Measurements from ENCODE around the gene WDR82.

The WDR82 gene

DNA sequence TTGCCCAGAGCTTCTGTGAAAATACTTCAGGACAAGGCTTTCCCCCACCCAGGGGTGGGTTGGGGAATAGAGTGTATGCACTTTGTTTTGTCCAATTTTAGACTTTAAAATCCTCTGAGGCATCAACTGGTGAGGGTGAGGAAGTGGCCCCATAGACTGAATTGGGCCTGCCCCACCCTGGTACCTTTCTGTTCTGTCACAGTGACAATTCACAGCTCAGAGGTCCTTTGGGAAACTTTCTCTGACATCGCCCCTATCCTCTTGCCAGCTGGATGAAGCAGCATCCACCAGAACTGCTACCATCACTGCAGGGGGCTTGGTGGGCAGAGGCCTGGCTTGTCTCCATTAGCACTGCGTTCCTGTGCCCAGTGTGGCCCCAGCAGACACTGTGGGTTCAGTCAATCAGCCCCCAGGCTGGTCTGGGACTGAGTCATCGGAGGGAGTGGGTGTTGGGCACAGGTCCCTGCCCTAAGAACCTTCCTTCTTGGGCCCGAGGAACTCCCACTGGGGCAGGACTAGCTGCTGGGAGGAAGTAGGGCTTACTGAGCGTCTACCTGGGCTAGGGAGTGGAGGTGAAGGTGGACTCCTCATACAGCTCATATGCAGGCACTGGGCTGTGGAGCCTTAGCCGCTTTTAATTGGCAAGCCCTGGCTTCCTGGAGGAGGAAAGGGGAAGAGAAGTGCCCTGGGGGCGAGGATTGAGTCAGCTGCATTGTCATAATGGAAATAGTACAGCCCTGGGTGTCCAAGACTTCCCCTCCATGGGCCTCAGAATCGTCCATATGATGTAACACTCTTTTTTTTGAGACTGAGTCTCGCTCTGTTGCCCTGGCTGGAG, 34.4 kb downstream of the WDR82 start:
- TF ChIP-seq MYC (IDR thresholded peaks at IDR 0.05; ENCODE audit: low read depth, low read length) (no peak), POLR2A (IDR thresholded peaks at IDR 0.05; ENCODE audit: extremely low read depth, insufficient read length) (no peak)
- TF ChIP-seq, protein P1, sequence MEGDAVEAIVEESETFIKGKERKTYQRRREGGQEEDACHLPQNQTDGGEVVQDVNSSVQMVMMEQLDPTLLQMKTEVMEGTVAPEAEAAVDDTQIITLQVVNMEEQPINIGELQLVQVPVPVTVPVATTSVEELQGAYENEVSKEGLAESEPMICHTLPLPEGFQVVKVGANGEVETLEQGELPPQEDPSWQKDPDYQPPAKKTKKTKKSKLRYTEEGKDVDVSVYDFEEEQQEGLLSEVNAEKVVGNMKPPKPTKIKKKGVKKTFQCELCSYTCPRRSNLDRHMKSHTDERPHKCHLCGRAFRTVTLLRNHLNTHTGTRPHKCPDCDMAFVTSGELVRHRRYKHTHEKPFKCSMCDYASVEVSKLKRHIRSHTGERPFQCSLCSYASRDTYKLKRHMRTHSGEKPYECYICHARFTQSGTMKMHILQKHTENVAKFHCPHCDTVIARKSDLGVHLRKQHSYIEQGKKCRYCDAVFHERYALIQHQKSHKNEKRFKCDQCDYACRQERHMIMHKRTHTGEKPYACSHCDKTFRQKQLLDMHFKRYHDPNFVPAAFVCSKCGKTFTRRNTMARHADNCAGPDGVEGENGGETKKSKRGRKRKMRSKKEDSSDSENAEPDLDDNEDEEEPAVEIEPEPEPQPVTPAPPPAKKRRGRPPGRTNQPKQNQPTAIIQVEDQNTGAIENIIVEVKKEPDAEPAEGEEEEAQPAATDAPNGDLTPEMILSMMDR (IDR thresholded peaks at IDR 0.05; ENCODE audit: low read depth, low read length), result no peak
- TF ChIP-seq, protein P2, sequence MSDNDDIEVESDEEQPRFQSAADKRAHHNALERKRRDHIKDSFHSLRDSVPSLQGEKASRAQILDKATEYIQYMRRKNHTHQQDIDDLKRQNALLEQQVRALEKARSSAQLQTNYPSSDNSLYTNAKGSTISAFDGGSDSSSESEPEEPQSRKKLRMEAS (IDR thresholded peaks at IDR 0.05; ENCODE audit: low read depth, low read length), result no peak
- DNase-seq (ENCODE audit: low read depth), result peak; percentile 91
- no peak overlapping the region for H3K4me3 ChIP-seq (ENCODE audit: low read depth, low read length)

DNA sequence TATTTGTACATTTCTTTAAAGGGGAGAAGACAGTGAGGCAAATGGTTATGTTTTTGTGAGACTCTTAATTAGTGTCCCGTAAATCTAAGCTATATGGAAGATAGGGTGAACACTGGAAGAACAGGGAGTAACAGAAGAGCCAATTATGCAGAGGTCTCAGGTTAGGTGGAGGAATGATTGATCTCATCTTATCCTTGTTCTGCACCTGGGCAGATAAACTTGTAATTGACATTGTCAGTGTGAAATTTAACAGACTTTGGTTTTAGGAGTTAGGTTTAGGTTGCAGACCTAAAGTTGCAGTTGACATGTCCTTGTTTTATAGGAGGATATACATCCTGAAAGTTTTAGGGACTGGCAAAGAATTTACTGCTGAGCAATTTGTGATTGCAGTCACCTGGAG, 36.4 kb downstream of the WDR82 start:
- DNase-seq (ENCODE audit: low read depth), result no peak
- H3K4me3 ChIP-seq (ENCODE audit: low read depth, low read length), result no peak overlapping the region
- TF ChIP-seq POLR2A (IDR thresholded peaks at IDR 0.05; ENCODE audit: extremely low read depth, insufficient read length), result no peak
- TF ChIP-seq, protein P2 (IDR thresholded peaks at IDR 0.05; ENCODE audit: low read depth, low read length), result no peak
- TF ChIP-seq, protein P1 (IDR thresholded peaks at IDR 0.05; ENCODE audit: low read depth, low read length), result no peak
- TF ChIP-seq MYC (IDR thresholded peaks at IDR 0.05; ENCODE audit: low read depth, low read length), result no peak

DNA sequence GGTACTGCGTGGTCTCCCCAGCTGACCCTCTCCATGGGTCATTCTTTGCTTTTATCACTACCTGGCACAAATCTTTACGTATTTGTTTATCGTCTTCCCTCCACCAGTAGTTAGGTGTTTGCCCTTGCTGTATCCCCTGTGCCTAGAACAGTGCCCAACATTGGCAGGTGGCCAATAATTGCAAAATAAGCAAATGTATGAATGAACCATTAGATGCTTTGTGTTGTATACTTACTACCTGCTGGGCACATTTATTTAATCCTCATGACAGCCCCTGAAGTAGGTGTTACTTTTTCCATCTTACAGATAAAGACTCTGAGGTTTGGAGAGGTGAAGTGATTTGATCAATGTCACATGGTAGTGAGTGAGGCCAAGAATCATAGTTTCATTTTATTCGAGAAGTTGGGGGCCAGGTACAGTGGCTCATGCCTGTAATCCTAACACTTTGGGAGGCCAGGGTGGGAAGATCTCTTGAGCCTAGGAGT, 37.5 kb downstream of the WDR82 start:
- no peak overlapping the region for H3K4me3 ChIP-seq (ENCODE audit: low read depth, low read length)
- no peak for TF ChIP-seq MYC (IDR thresholded peaks at IDR 0.05; ENCODE audit: low read depth, low read length)
- TF ChIP-seq, protein P1 (IDR thresholded peaks at IDR 0.05; ENCODE audit: low read depth, low read length), result no peak
- TF ChIP-seq, protein P2 (IDR thresholded peaks at IDR 0.05; ENCODE audit: low read depth, low read length), result no peak
- no peak for TF ChIP-seq POLR2A (IDR thresholded peaks at IDR 0.05; ENCODE audit: extremely low read depth, insufficient read length)
- no peak for DNase-seq (ENCODE audit: low read depth)

DNA sequence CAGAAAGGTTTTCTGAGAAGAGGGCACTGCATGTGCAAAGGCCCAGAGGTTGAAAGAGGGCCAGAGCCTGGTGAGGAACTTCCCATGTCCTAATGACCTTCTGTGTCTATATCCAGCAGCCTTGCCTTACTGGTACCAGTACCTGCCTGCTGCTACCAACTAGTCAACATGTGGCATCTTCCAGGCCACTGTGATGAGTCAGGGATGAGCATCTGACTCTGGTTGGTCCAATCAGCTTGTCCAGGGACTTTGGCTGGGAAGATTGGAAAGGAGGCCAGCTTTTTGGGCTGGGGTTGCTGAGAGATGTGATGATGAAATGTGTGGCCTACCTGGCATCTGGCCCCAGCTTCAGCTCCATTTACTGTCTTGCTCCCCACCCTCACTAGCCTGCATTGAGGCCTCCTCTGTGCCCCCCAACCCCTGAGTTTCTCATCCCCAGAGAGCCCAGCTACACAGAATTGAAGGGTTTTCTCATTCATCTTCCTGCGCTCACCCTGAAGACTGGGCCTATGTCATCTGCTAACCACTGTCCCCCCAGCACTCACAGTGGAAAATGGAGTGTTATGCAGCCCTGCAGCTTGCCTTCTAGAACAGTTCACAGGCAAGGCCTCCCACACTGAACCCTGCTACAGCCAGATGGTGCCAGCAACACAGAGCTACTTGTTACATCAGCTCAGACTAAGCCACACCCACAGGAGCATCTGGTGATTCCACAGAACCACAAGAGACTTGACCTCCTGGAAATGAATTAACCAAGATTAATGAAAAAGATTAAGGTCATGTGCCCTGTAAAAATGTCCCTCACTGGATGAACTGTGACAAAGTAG, 38.2 kb downstream of the WDR82 start:
- TF ChIP-seq, protein P1 (IDR thresholded peaks at IDR 0.05; ENCODE audit: low read depth, low read length), result no peak
- TF ChIP-seq, protein P2 (IDR thresholded peaks at IDR 0.05; ENCODE audit: low read depth, low read length), result no peak
- TF ChIP-seq POLR2A (IDR thresholded peaks at IDR 0.05; ENCODE audit: extremely low read depth, insufficient read length) (no peak), MYC (IDR thresholded peaks at IDR 0.05; ENCODE audit: low read depth, low read length) (no peak)
- peak overlapping the region; percentile 99 for H3K4me3 ChIP-seq (ENCODE audit: low read depth, low read length)
- DNase-seq (ENCODE audit: low read depth), result peak; percentile 77

DNA sequence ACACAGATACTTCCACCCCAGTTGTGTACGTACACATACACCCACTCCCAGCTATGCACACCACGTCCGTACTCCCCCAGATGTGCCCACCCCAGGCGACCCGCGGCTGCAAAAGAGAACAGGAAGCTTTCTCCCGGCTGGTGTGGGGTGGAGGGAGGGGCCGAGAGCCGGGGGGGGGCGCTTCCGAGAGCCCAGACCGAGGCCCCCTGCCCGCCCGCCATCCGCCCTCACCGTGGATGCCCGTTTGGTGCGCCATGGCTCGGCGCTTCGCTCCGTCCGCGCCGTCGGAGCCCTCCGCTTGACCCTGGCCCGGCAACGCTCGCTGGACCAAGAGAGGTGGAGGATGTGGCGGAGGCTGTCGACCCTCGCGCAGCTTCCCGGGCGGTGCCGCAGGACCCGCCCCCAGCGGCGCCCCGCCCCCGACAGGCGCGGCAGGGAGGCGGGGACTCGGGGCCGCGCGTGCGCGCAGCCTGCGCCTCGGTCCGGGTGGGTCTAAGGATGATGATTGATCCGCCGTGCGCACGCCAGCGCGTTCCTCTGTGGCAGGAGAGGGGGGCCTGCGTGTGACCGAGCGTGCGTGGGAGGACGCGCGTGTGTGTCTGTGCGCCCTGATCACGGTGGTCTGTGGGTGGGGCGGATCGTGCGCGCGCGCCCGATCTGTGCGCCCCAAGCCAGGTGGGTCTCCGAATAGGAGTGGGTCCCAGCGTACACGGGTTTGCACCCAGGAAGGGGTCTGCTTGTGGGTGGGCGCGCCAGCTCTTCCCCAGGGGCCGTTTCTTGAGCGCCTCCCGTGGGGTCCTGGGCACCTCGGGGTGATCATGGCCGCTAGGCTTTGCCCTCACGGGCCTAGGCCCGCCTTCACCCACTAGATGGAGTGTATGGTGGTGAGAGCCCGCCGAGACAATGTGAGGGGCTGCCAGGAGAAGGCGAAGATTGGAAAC, 39.4 kb downstream of the WDR82 start, which contains the start of gene TWF2:
Gene TWF2 (minus strand): TSS at position 398 of the 941 bp plus-strand sequence. CDS start 142 bp downstream, at position 256.
- DNase-seq (ENCODE audit: low read depth), result peak; percentile 86
- TF ChIP-seq, protein P1 (IDR thresholded peaks at IDR 0.05; ENCODE audit: low read depth, low read length), result peak; percentile 31
- TF ChIP-seq MYC (IDR thresholded peaks at IDR 0.05; ENCODE audit: low read depth, low read length), result peak; percentile 31; the same call in 1 of the 2 replicates
- TF ChIP-seq, protein P2 (IDR thresholded peaks at IDR 0.05; ENCODE audit: low read depth, low read length), result no peak
- TF ChIP-seq POLR2A (IDR thresholded peaks at IDR 0.05; ENCODE audit: extremely low read depth, insufficient read length), result peak; percentile 92
- peak within 1 kb of the TSS; percentile 99 for H3K4me3 ChIP-seq (ENCODE audit: low read depth, low read length)
